GM12864 (cell line): ENCODE measurements around the gene PRDX5.

Source experiments
- DNase-seq: peaks from one replicate; pipeline ENCODE4 v3.0.0-alpha.2; 2011; ENCODE audit warnings: low read depth
- H3K4me3 ChIP-seq: 2 replicates; pipeline ENCODE4 v1.5.1; 2011; ENCODE audit warnings: mild to moderate bottlenecking, low read depth, low read length, control low read depth
- CTCF ChIP-seq: IDR thresholded peaks from 2 replicates; pipeline ENCODE4 v1.5.1; 2011; ENCODE audit warnings: low read depth, mild to moderate bottlenecking, moderate library complexity, low read length, control low read depth, inconsistent platforms; ENCODE audit errors: missing control alignments

PRDX5 gene

GRCh38 chr11:64278576-64279190 is 39.2 kb upstream of the PRDX5 start:
- no peak for TF ChIP-seq CTCF
- DNase-seq, result no peak

DNA sequence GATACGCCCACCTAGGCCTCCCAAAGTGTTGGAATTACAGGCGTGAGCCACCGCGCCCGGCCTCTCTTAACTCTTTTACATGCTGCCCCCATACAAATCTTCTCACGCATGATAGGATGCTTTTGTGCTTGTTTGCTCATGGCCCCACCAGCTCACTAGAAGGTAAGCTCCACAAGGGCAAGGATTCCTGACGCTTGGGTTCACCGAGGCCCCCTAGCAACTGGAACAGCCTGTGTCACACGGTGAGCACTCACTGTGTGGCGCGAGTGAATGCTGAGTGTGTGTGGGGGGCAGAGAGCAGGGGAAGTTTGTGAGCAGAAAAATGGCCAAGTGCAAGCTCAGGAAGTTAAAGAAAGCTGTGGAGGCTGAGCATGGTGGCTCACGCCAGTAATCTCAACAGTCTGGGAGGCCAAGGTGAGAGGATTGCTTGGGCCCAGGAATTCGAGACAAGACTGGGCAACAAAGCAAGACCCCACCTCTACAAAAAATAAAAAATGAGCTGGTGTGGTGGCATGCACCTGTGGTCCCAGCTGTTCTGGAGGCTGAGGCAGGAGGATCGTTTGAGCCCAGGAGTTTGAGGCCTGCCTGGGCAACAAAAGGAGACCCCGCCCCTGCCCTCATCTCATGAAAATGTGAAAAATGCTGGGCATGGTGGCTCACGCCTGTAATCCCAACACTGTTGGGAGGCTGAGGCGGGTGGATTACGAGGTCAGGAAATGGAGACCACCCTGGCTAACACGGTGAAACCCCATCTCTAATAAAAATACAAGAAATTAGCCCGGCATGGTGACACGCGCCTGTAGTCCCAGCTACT is 35.8 kb upstream of the PRDX5 start:
- DNase-seq, result no peak
- no peak overlapping the region for H3K4me3 ChIP-seq
- TF ChIP-seq CTCF, result no peak

More at GRCh38 chr11:64278576-64279190, 39.2 kb upstream of the PRDX5 start:
- no peak overlapping the region for H3K4me3 ChIP-seq

GRCh38 chr11:64283092-64283491 is 34.8 kb upstream of the PRDX5 start:
- TF ChIP-seq CTCF, result no peak
- no peak overlapping the region for H3K4me3 ChIP-seq
- no peak for DNase-seq

- no peak for DNase-seq
- peak within 1 kb of the TSS; percentile 71 for H3K4me3 ChIP-seq
- TF ChIP-seq CTCF, result no peak
Measured at GRCh38 chr11:64284048-64284961, 33.6 kb upstream of the PRDX5 start, which contains the start of gene BAD. TSS of gene BAD (minus strand) at chr11:64284665. CDS start at chr11:64284368, 297 bp downstream.

- DNase-seq, result no peak
- peak within 1 kb of the TSS; percentile 71 for H3K4me3 ChIP-seq
- TF ChIP-seq CTCF, result no peak
Measured at GRCh38 chr11:64284962-64285884, 32.7 kb upstream of the PRDX5 start, which contains the start of gene GPR137. TSS of gene GPR137 (plus strand) at chr11:64285848. CDS start at chr11:64286525, 677 bp downstream.
